ENCODE results near the gene TADA2A. TPM values are rescaled to one million over a fixed set of nuclear protein-coding genes. Genes with fewer than 3 reads are reported as not detected.
"Not testable (repeated sequence)": the region's sequence is repeated elsewhere in the genome, so short reads cannot be mapped to it uniquely, and the experiment has no call there.

Gene TADA2A
- total RNA-seq, 2 experiments from 2014 or later: 35.8 to 46.3 TPM

DNA sequence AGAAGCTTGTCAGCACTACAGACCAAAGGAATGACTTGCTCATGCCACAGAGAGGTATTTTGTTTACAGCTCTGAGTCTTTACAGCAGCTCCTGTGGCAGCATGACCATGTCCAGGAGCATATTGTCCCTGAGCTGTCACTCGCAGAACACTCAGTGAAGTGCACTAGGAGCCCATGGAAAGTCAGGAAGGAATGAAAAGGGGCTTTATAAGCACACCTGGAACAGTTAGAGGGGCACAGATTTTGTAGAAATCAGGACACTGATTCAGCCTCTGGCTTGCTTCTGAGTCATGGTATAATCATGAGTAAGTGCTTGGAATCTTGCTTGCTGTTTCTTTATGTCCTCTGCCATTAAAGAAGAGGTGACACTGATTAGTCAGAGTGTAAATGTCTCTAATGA is 41.0 kb downstream of the TADA2A start:
- no peak for TF ChIP-seq EZH2phosphoT487 (IDR thresholded peaks at IDR 0.05; ENCODE audit: borderline replicate concordance, low read depth, low read length)
- no peak for TF ChIP-seq CTCF (conservative IDR thresholded peaks at IDR 0.05; ENCODE audit: low read length)
- Histone ChIP-seq H3K79me2 (ENCODE audit: insufficient read depth, low read depth, low read length) (no peaks in the 10 kb centered on the region), H3K4me1 (ENCODE audit: insufficient read depth, low read length, poor library complexity, severe bottlenecking) (no peaks in the 10 kb centered on the region), H4K20me1 (ENCODE audit: insufficient read depth, low read length) (no peaks in the 10 kb centered on the region), H3K27ac (ENCODE audit: low read depth, low read length, poor library complexity, severe bottlenecking) (no peak overlapping the region), H3K9me3 (ENCODE audit: low read length) (no peaks in the 10 kb centered on the region), H3K36me3 (ENCODE audit: insufficient read depth, low read length) (peaks cover 92% of the 10 kb centered on the region), H2AFZ (ENCODE audit: low read length) (no peak overlapping the region), H3K4me2 (ENCODE audit: low read length) (no peak overlapping the region), H3K9me2 (ENCODE audit: insufficient read depth, low read length) (no peaks in the 10 kb centered on the region), H3K4me3 (ENCODE audit: low read depth, low read length, poor library complexity, severe bottlenecking) (no peak overlapping the region)
- ChIA-PET POLR2A (no interaction called here), CTCF (ENCODE audit: unreplicated experiment) (no interaction called here)
- intact Hi-C loops (cut with micrococcal nuclease; ENCODE audit: unreplicated experiment): no loop called here
- no peak for DNase-seq (ENCODE audit: low spot score)
- BruUV-seq (replicated peaks): no TSS peak

DNA sequence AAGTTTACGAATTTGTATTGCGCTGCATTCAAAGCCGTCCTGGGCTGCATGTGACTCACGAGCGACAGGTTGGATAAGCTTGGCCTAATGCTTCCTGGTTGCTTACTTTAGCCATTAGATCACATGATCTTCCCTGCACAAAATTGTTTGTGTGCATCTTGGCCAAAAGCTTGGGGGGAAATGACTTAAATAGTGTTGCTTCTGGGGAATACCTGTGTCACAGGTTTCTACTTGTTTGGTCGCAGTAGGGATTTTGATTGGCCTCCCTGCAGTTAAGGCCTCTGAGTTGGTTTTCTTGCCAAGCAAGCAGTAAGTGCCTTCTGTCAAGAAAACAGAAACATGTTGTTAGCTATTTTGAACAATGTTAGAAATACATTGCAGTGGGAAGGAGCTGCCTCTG is 43.4 kb downstream of the TADA2A start:
- Histone ChIP-seq H3K36me3 (ENCODE audit: insufficient read depth, low read length) (peaks cover 78% of the 10 kb centered on the region), H3K27ac (ENCODE audit: low read depth, low read length, poor library complexity, severe bottlenecking) (no peak overlapping the region), H3K79me2 (ENCODE audit: insufficient read depth, low read depth, low read length) (no peaks in the 10 kb centered on the region), H3K9me2 (ENCODE audit: insufficient read depth, low read length) (no peaks in the 10 kb centered on the region), H3K4me2 (ENCODE audit: low read length) (no peak overlapping the region), H3K4me3 (ENCODE audit: low read depth, low read length, poor library complexity, severe bottlenecking) (no peak overlapping the region), H2AFZ (ENCODE audit: low read length) (no peak overlapping the region), H3K9me3 (ENCODE audit: low read length) (no peaks in the 10 kb centered on the region), H3K4me1 (ENCODE audit: insufficient read depth, low read length, poor library complexity, severe bottlenecking) (no peaks in the 10 kb centered on the region), H4K20me1 (ENCODE audit: insufficient read depth, low read length) (no peaks in the 10 kb centered on the region)
- intact Hi-C loops (cut with micrococcal nuclease; ENCODE audit: unreplicated experiment): no loop called here
- CTCF ChIA-PET (ENCODE audit: unreplicated experiment): interaction anchor here (0.9 kb wide), 1 partner anchor 12 kb away, joined by 3 read pairs; no protein-coding TSS in a partner anchor
- no peak for DNase-seq (ENCODE audit: low spot score)
- POLR2A ChIA-PET: interaction anchor here (0.6 to 1.4 kb wide), 3 partner anchors 31 to 154 kb away, joined by 3 to 4 read pairs (median 3); no protein-coding TSS in a partner anchor
- TF ChIP-seq CTCF (conservative IDR thresholded peaks at IDR 0.05; ENCODE audit: low read length) (no peak), EZH2phosphoT487 (IDR thresholded peaks at IDR 0.05; ENCODE audit: borderline replicate concordance, low read depth, low read length) (no peak)
- BruUV-seq (replicated peaks): no TSS peak

- H3K4me2 ChIP-seq (ENCODE audit: low read length); BruUV-seq (replicated peaks); H2AFZ ChIP-seq (ENCODE audit: low read length); intact Hi-C loops (cut with micrococcal nuclease; ENCODE audit: unreplicated experiment); CTCF ChIA-PET (ENCODE audit: unreplicated experiment); H3K4me1 ChIP-seq (ENCODE audit: insufficient read depth, low read length, poor library complexity, severe bottlenecking); H4K20me1 ChIP-seq (ENCODE audit: insufficient read depth, low read length); H3K27ac ChIP-seq (ENCODE audit: low read depth, low read length, poor library complexity, severe bottlenecking); H3K9me2 ChIP-seq (ENCODE audit: insufficient read depth, low read length); DNase-seq (ENCODE audit: low spot score); H3K9me3 ChIP-seq (ENCODE audit: low read length); H3K79me2 ChIP-seq (ENCODE audit: insufficient read depth, low read depth, low read length); H3K4me3 ChIP-seq (ENCODE audit: low read depth, low read length, poor library complexity, severe bottlenecking): not testable (repeated sequence)
- POLR2A ChIA-PET: interaction anchor here (0.7 kb wide), 3 partner anchors 9 to 197 kb away, joined by 3 to 6 read pairs (median 3); no protein-coding TSS in a partner anchor
- peaks cover 55% of the 10 kb centered on the region for H3K36me3 ChIP-seq (ENCODE audit: insufficient read depth, low read length)
Observed at GRCh38 chr17:37457801-37458200, 51.1 kb downstream of the TADA2A start.
